Transverse colon (tissue), 4 donors: ENCODE measurements around the gene CD6. TPM values are rescaled to one million over a fixed set of nuclear protein-coding genes. Genes with fewer than 3 reads are reported as not detected.

Experiments
- DNase-seq: peaks from one replicate; pipeline ENCODE4 v3.0.0-alpha.2; 2019
- H3K27ac ChIP-seq, 4 donors: fragments of 200-600 bp; sonication (generic); 2 replicates each; pipeline ENCODE4 v1.5.1; 2016 to 2018; ENCODE audit warnings: inconsistent platforms in 4 of 4
- H3K27me3 ChIP-seq: fragments of 200-600 bp; sonication (generic); 2 replicates; pipeline ENCODE4 v1.5.1; 2017; ENCODE audit warnings: inconsistent platforms
- H3K36me3 ChIP-seq, 4 donors: fragments of 200-600 bp; sonication (generic); 2 replicates each; pipeline ENCODE4 v1.5.1; 2017 to 2019; ENCODE audit warnings: inconsistent platforms in 4 of 4
- H3K4me1 ChIP-seq, 4 donors: fragments of 200-600 bp; sonication (generic); 2 replicates each; pipeline ENCODE4 v1.5.1; 2017 to 2020; ENCODE audit warnings: inconsistent platforms in 4 of 4
- H3K4me3 ChIP-seq, 4 donors: fragments of 200-600 bp; sonication (generic); 1 replicate in 1 of 4; 2 replicates in 3 of 4; pipeline versions ENCODE4 v1.5.1 to v1.6.1; 2017 to 2019; ENCODE audit warnings: inconsistent platforms in 4 of 4
- H3K9me3 ChIP-seq, 2 donors: fragments of 200-600 bp; sonication (generic); 2 replicates each; pipeline ENCODE4 v1.5.1; 2017 to 2019; ENCODE audit warnings: inconsistent platforms in 2 of 2
- CTCF ChIP-seq, 5 experiments: fragments of 200-600 bp in 3 of 5; fragments of 450-650 bp in 2 of 5; sonication (generic) in 3 of 5; IDR thresholded peaks; 1 replicate in 2 of 5; 2 replicates in 3 of 5; pipeline ENCODE4 v1.5.1; 2016 to 2017; ENCODE audit warnings: antibody characterized with exemption in 5 of 5, inconsistent platforms in 3 of 5, mild to moderate bottlenecking in 2 of 5, moderate library complexity in 1 of 5
- EP300 ChIP-seq: sonication (generic); formaldehyde crosslinking; IDR thresholded peaks from one replicate; pipeline ENCODE4 v1.6.1; 2017; ENCODE audit warnings: antibody characterized with exemption, low read depth
- POLR2A ChIP-seq: fragments of 450-650 bp; IDR thresholded peaks from one replicate; pipeline ENCODE4 v1.6.1; 2016; ENCODE audit warnings: antibody characterized with exemption, mild to moderate bottlenecking, moderate library complexity
- POLR2AphosphoS5 ChIP-seq, 3 donors: sonication (generic); formaldehyde crosslinking; IDR thresholded peaks; one replicate each; pipeline ENCODE4 v1.6.1; 2016; ENCODE audit warnings: antibody characterized with exemption in 3 of 3
- WGBS, 2 donors: methylation state at CpG; one replicate each; pipeline ENCODE4 v1.1.5; 2018; ENCODE audit warnings: low coverage in 1 of 2; 5-methylcytosine and 5-hydroxymethylcytosine counted together
- in situ Hi-C, 4 donors: fragments of 200-750 bp; cut with MboI; loops; one replicate each; pipeline versions ENCODE4 v1.15.0 to v1.15.1; 2017; ENCODE audit warnings: low sequenced_read_pairs in 3 of 4, low pct_ligation_motif_present in 1 of 4, low pct_unique_long_range_greater_than_20kb in 1 of 4
- intact Hi-C: fragments of 100-400 bp; cut with DNase I; formaldehyde crosslinking; loops from one replicate; pipeline ENCODE4 v1.15.1; 2023; ENCODE audit warnings: low total_unique reads
- total RNA-seq, 4 donors: library from RNA; depleted of rRNA; stranded (reverse); fragments of >200 nt; gene quantifications; one replicate each; pipeline ENCODE4 v1.1.0, GENCODE V29; 2016

CD6 gene
- total RNA-seq, 4 donors from 2014 or later, result 1.9 to 4.3 (median 3.0) TPM; not detected in 1

- intact Hi-C loops (no loop called here), in situ Hi-C loops (no loop called here)
- no peaks in the 10 kb centered on the region for H3K36me3 ChIP-seq
- no peaks in the 10 kb centered on the region for H3K9me3 ChIP-seq
- no peak overlapping the region for H3K4me3 ChIP-seq
- WGBS, 2 donors, result 93% methylated on average over 7 of the region's 7 CpGs; no CpG with 5 or more reads in 1 of the 2 donors
- DNase-seq, result no peak
- peaks cover 28% of the 10 kb centered on the region for H3K27me3 ChIP-seq
- no peak overlapping the region for H3K27ac ChIP-seq
- H3K4me1 ChIP-seq, result peaks cover 0 to 8% (median 0%) of the 10 kb centered on the region in 4 donors
- TF ChIP-seq POLR2AphosphoS5 (IDR thresholded peaks at IDR 0.05) (no peak), CTCF (IDR thresholded peaks at IDR 0.05) (no peak), EP300 (no peak), POLR2A (no peak)
Observed at GRCh38 chr11:61018059-61018458, 46.6 kb downstream of the CD6 start.

- Histone ChIP-seq H3K9me3 (no peaks in the 10 kb centered on the region), H3K4me3 (no peak overlapping the region), H3K4me1 (peaks cover 0 to 10% (median 0%) of the 10 kb centered on the region in 4 donors), H3K36me3 (no peaks in the 10 kb centered on the region), H3K27me3 (peaks cover 30% of the 10 kb centered on the region), H3K27ac (no peak overlapping the region)
- in situ Hi-C loops (no loop called here), intact Hi-C loops (no loop called here)
- no peak for TF ChIP-seq POLR2AphosphoS5 (IDR thresholded peaks at IDR 0.05)
- TF ChIP-seq POLR2A, result no peak
- no peak for TF ChIP-seq CTCF (IDR thresholded peaks at IDR 0.05)
- no peak for TF ChIP-seq EP300
- DNase-seq, result no peak
- WGBS, 2 donors, result 85% methylated on average over 19 of the region's 19 CpGs; no CpG with 5 or more reads in 1 of the 2 donors
Observed at GRCh38 chr11:61019037-61019831, 47.8 kb downstream of the CD6 start.

- WGBS, 2 donors, result 93% methylated on average over 9 of the region's 9 CpGs; no CpG with 5 or more reads in 1 of the 2 donors
- TF ChIP-seq POLR2A, result no peak
- no peak for TF ChIP-seq EP300
- TF ChIP-seq CTCF (IDR thresholded peaks at IDR 0.05), result no peak
- Histone ChIP-seq H3K36me3 (no peaks in the 10 kb centered on the region), H3K4me3 (no peak overlapping the region), H3K27ac (no peak overlapping the region), H3K4me1 (peaks cover 0 to 10% (median 0%) of the 10 kb centered on the region in 4 donors), H3K27me3 (peaks cover 30% of the 10 kb centered on the region), H3K9me3 (no peaks in the 10 kb centered on the region)
- no peak for DNase-seq
- intact Hi-C loops, result no loop called here
- in situ Hi-C loops, result no loop called here
Observed at GRCh38 chr11:61019832-61020405, 48.4 kb downstream of the CD6 start.

GRCh38 chr11:61020551-61021235 is 49.2 kb downstream of the CD6 start:
- intact Hi-C loops (no loop called here), in situ Hi-C loops (no loop called here)
- 80 to 91% methylated on average over 1 to 10 of the region's 10 CpGs for WGBS, 2 donors
- Histone ChIP-seq H3K36me3 (no peaks in the 10 kb centered on the region), H3K27ac (no peak overlapping the region), H3K4me3 (no peak overlapping the region), H3K27me3 (peaks cover 34% of the 10 kb centered on the region), H3K4me1 (peaks cover 0 to 10% (median 0%) of the 10 kb centered on the region in 4 donors), H3K9me3 (no peaks in the 10 kb centered on the region)
- no peak for DNase-seq
- TF ChIP-seq POLR2A (no peak), CTCF (IDR thresholded peaks at IDR 0.05) (no peak), EP300 (no peak), POLR2AphosphoS5 (IDR thresholded peaks at IDR 0.05) (no peak)
